GM21619 (cell line): ENCODE results near the gene TMEM9.

ENCODE experiments used
- ATAC-seq: cut with Tn5 transposase; IDR thresholded peaks from one replicate; pipeline ENCODE4 v1.9.1; 2021; ENCODE audit not compliant: unreplicated experiment

TMEM9 gene

GRCh38 chr1:201154389-201155165, at the start of gene TMEM9:
TSS of gene TMEM9 (minus strand) at chr1:201154474. CDS start at chr1:201153923, 551 bp downstream.
- peak; percentile 98 for ATAC-seq

- ATAC-seq, result no peak
Observed at GRCh38 chr1:201198598-201198997, 44.3 kb upstream of the TMEM9 start.

- ATAC-seq, result no peak
Observed at GRCh38 chr1:201194046-201194445, 39.8 kb upstream of the TMEM9 start.

- no peak for ATAC-seq
Observed at GRCh38 chr1:201192261-201192788, 38.1 kb upstream of the TMEM9 start.

- ATAC-seq, result no peak
Observed at GRCh38 chr1:201191653-201192260, 37.5 kb upstream of the TMEM9 start.

- ATAC-seq, result no peak
Observed at GRCh38 chr1:201190624-201191051, 36.4 kb upstream of the TMEM9 start, which contains the start of gene IGFN1. TSS of gene IGFN1 (plus strand) at chr1:201190824. CDS start at chr1:201193294, 2,470 bp downstream.

GRCh38 chr1:201190005-201190404, 35.7 kb upstream of the TMEM9 start:
- no peak for ATAC-seq

- no peak for ATAC-seq
Observed at GRCh38 chr1:201189085-201189484, 34.8 kb upstream of the TMEM9 start.

- ATAC-seq, result no peak
Observed at GRCh38 chr1:201186192-201186591, 31.9 kb upstream of the TMEM9 start.

- ATAC-seq, result no peak
Observed at GRCh38 chr1:201185527-201186128, 31.4 kb upstream of the TMEM9 start.

- ATAC-seq, result no peak
Observed at GRCh38 chr1:201185123-201185453, 30.8 kb upstream of the TMEM9 start.

GRCh38 chr1:201184307-201185122, 30.2 kb upstream of the TMEM9 start:
- ATAC-seq, result no peak

- ATAC-seq, result no peak
Observed at GRCh38 chr1:201183753-201184152, 29.5 kb upstream of the TMEM9 start.

- no peak for ATAC-seq
Observed at GRCh38 chr1:201183209-201183608, 28.9 kb upstream of the TMEM9 start.

GRCh38 chr1:201181726-201182125, 27.5 kb upstream of the TMEM9 start:
- ATAC-seq, result no peak

- ATAC-seq, result no peak
Observed at GRCh38 chr1:201181323-201181722, 27.0 kb upstream of the TMEM9 start.

GRCh38 chr1:201180901-201181300, 26.6 kb upstream of the TMEM9 start:
- no peak for ATAC-seq

GRCh38 chr1:201180141-201180540, 25.9 kb upstream of the TMEM9 start:
- no peak for ATAC-seq

- ATAC-seq, result no peak
Observed at GRCh38 chr1:201178718-201179117, 24.4 kb upstream of the TMEM9 start.

GRCh38 chr1:201176940-201177339, 22.7 kb upstream of the TMEM9 start:
- ATAC-seq, result no peak
